ENCODE measurements around the gene ATG7. TPM values are rescaled to one million over a fixed set of nuclear protein-coding genes. Genes with fewer than 3 reads are reported as not detected.
A peak's percentile ranks its signal among the peaks of the same experiment; 100 is the strongest.

The ATG7 gene
- total RNA-seq, 1 donor from 2014 or later, result 53.5 TPM

DNA sequence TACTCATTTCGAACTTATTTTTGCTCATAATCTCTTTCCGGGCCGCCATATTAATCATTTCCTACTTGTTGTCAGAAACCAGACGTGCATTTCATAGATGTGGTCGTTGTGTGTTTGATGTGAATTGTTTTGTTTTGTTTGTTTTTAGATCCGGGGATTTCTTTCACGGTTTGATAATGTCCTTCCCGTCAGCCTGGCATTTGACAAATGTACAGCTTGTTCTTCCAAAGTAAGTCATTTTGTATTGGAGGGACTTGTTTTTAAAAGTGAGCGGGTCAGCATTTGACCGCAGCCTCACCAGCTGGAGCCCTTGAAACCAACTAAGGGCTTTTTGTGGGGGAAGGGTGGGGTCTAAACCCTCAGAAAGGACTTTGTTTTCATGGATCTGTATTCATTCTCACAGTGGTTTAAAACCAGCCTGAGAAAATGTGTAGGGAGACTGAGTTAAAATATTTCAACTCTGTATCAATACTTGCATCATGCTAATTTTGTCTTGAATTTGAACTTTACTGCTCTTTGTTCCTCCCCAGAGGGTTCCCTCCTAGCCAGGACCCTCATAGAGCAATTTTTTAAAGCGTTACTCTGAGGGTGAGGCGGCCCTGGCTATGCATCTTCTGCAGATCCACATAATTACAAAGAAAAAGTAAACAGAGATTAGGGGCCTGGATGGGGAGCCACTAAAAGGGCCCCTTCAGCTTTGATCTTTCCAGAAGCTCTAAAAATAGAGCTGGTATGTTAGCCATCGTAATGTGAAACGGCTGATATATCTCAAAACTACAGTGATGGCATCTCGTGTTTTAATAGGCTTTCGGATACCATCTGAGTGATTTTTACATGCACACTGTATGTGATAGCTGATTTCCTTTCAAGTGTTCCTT lies 107.9 kb downstream of the ATG7 start:
- peak overlapping the region; percentile 17 for H3K4me2 ChIP-seq
- H3K36me3 ChIP-seq, result no peaks in the 10 kb centered on the region
- H4K20me1 ChIP-seq (ENCODE audit: low read depth), result no peaks in the 10 kb centered on the region
- H3K9me3 ChIP-seq (ENCODE audit: low read depth), result no peaks in the 10 kb centered on the region
- no peak overlapping the region for H3K4me3 ChIP-seq
- H3K36me3 Mint-ChIP-seq, result peaks cover 5% of the 10 kb centered on the region
- H3K9ac ChIP-seq, result no peak overlapping the region
- no peak for DNase-seq (ENCODE audit: low spot score)
- peaks cover 43% of the 10 kb centered on the region for H3K4me1 Mint-ChIP-seq
- H3K4me3 Mint-ChIP-seq, result no peak overlapping the region
- no peaks in the 10 kb centered on the region for H3K79me2 ChIP-seq (ENCODE audit: low read depth)
- peaks cover 2% of the 10 kb centered on the region for H3K27me3 Mint-ChIP-seq (ENCODE audit: insufficient read depth, low read depth)
- H3K27ac ChIP-seq, result no peak overlapping the region
- no peak overlapping the region for H2AFZ ChIP-seq (replicated peaks)
- peak overlapping the region; percentile 10 for H3K27ac Mint-ChIP-seq
- TF ChIP-seq EZH2phosphoT487 (IDR thresholded peaks at IDR 0.05), result no peak
- no peak for TF ChIP-seq EZH2 (IDR thresholded peaks at IDR 0.05)
- TF ChIP-seq, protein P1, sequence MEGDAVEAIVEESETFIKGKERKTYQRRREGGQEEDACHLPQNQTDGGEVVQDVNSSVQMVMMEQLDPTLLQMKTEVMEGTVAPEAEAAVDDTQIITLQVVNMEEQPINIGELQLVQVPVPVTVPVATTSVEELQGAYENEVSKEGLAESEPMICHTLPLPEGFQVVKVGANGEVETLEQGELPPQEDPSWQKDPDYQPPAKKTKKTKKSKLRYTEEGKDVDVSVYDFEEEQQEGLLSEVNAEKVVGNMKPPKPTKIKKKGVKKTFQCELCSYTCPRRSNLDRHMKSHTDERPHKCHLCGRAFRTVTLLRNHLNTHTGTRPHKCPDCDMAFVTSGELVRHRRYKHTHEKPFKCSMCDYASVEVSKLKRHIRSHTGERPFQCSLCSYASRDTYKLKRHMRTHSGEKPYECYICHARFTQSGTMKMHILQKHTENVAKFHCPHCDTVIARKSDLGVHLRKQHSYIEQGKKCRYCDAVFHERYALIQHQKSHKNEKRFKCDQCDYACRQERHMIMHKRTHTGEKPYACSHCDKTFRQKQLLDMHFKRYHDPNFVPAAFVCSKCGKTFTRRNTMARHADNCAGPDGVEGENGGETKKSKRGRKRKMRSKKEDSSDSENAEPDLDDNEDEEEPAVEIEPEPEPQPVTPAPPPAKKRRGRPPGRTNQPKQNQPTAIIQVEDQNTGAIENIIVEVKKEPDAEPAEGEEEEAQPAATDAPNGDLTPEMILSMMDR (IDR thresholded peaks at IDR 0.05), result no peak
- no peaks in the 10 kb centered on the region for H3F3A ChIP-seq (ENCODE audit: low read depth)
- H3K9me3 Mint-ChIP-seq, result no peaks in the 10 kb centered on the region
- peaks cover 16% of the 10 kb centered on the region for H3K4me1 ChIP-seq
- no peaks in the 10 kb centered on the region for H3K27me3 ChIP-seq

DNA sequence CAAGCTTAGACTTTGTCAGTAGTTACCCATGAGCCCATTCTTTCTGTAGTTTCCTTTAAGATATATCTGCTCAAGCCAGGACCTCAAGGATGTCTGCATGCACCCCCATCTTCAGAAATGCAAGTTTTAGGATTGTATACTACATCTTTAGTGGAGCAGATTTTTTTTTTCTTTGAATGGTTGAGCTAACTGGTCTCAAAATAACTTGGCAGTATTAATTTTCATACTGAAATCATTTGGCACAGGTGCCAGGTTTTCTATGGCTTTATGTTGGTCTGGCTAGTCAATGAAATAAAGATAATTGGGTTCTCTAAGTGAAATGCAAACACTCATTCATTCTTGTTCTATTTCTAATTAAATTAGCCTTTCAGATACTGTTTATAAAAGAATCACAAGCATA lies 108.9 kb downstream of the ATG7 start:
- no peaks in the 10 kb centered on the region for H4K20me1 ChIP-seq (ENCODE audit: low read depth)
- H3K27me3 ChIP-seq, result no peaks in the 10 kb centered on the region
- H3K4me1 Mint-ChIP-seq, result peaks cover 50% of the 10 kb centered on the region
- DNase-seq (ENCODE audit: low spot score), result no peak
- H3K4me3 ChIP-seq, result no peak overlapping the region
- H3K4me3 Mint-ChIP-seq, result no peak overlapping the region
- peaks cover 2% of the 10 kb centered on the region for H3K27me3 Mint-ChIP-seq (ENCODE audit: insufficient read depth, low read depth)
- H3K4me2 ChIP-seq, result no peak overlapping the region
- H3K79me2 ChIP-seq (ENCODE audit: low read depth), result no peaks in the 10 kb centered on the region
- no peak overlapping the region for H3K27ac Mint-ChIP-seq
- H3K4me1 ChIP-seq, result peaks cover 23% of the 10 kb centered on the region
- no peaks in the 10 kb centered on the region for H3F3A ChIP-seq (ENCODE audit: low read depth)
- H3K9ac ChIP-seq, result no peak overlapping the region
- no peak overlapping the region for H2AFZ ChIP-seq (replicated peaks)
- no peaks in the 10 kb centered on the region for H3K9me3 ChIP-seq (ENCODE audit: low read depth)
- peaks cover 3% of the 10 kb centered on the region for H3K36me3 Mint-ChIP-seq
- no peak overlapping the region for H3K27ac ChIP-seq
- H3K36me3 ChIP-seq, result no peaks in the 10 kb centered on the region
- no peak for TF ChIP-seq EZH2phosphoT487 (IDR thresholded peaks at IDR 0.05)
- no peak for TF ChIP-seq EZH2 (IDR thresholded peaks at IDR 0.05)
- TF ChIP-seq, protein P1 (IDR thresholded peaks at IDR 0.05), result no peak
- no peaks in the 10 kb centered on the region for H3K9me3 Mint-ChIP-seq

DNA sequence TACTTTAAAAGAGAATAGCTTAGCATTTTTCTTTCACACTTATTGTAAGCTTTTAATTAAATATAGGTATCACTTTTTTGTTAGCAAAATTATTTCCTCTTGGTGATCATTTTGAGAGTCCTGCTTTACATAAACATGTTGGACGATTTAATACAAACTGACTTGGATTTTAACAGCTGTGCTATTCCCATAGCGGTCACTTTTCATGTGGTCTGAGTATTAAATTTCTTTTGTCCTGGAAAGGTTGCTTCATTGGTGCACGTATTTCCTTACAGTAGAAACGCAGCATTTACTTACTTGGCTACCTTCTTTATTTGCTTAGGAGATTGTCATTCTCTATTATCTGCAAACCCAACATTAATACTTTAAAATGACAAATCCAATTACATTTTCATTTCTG lies 109.4 kb downstream of the ATG7 start:
- H3K4me1 ChIP-seq, result peaks cover 23% of the 10 kb centered on the region
- no peak overlapping the region for H2AFZ ChIP-seq (replicated peaks)
- Mint-ChIP-seq H3K4me1 (peaks cover 50% of the 10 kb centered on the region), H3K27me3 (ENCODE audit: insufficient read depth, low read depth) (peaks cover 2% of the 10 kb centered on the region), H3K36me3 (peaks cover 3% of the 10 kb centered on the region), H3K27ac (no peak overlapping the region), H3K9me3 (no peaks in the 10 kb centered on the region), H3K4me3 (no peak overlapping the region)
- no peaks in the 10 kb centered on the region for H3K36me3 ChIP-seq
- H3K4me3 ChIP-seq, result no peak overlapping the region
- H3K27ac ChIP-seq, result no peak overlapping the region
- no peaks in the 10 kb centered on the region for H3K79me2 ChIP-seq (ENCODE audit: low read depth)
- no peaks in the 10 kb centered on the region for H3K9me3 ChIP-seq (ENCODE audit: low read depth)
- no peaks in the 10 kb centered on the region for H4K20me1 ChIP-seq (ENCODE audit: low read depth)
- H3K4me2 ChIP-seq, result no peak overlapping the region
- no peak for DNase-seq (ENCODE audit: low spot score)
- no peaks in the 10 kb centered on the region for H3F3A ChIP-seq (ENCODE audit: low read depth)
- H3K27me3 ChIP-seq, result no peaks in the 10 kb centered on the region
- no peak overlapping the region for H3K9ac ChIP-seq
- TF ChIP-seq EZH2 (IDR thresholded peaks at IDR 0.05) (no peak), EZH2phosphoT487 (IDR thresholded peaks at IDR 0.05) (no peak)
- TF ChIP-seq, protein P1 (IDR thresholded peaks at IDR 0.05), result no peak

Data from neural progenitor cell (in vitro differentiated cells).